Bone marrow (tissue), 2 donors: Measurements from ENCODE around the gene HDDC3.

Source experiments
- DNase-seq, 2 donors: peaks; one replicate each; lab custom pipeline; 2025; lab: John Stamatoyannopoulos, UW

The HDDC3 gene

DNA sequence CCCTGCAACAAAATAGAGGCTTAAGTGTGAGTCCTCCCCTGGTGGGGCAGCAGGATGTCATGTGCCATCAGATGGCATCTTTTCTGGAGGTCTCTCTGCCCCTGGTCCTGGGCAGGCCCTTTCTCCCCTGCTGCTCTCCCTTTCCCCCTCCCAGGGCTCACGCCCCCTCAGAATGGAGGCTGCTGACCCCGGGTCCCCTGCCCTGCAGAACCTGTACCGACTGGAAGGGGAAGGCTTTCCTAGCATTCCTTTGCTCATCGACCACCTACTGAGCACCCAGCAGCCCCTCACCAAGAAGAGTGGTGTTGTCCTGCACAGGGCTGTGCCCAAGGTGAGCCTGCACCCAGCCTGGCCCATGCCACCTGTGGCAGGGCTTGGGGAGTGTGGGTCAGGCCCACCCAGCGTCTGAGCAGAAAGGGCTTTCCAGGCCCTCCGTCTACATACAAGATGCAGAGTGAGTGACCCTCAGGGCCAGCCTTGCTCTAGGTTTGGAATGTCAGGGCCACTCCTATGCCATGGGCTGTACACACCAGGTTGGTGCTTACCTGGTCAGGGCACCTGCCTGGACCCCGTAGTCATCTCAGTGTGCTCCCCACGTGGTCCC, 40.9 kb downstream of the HDDC3 start:
- DNase-seq = no peak

DNA sequence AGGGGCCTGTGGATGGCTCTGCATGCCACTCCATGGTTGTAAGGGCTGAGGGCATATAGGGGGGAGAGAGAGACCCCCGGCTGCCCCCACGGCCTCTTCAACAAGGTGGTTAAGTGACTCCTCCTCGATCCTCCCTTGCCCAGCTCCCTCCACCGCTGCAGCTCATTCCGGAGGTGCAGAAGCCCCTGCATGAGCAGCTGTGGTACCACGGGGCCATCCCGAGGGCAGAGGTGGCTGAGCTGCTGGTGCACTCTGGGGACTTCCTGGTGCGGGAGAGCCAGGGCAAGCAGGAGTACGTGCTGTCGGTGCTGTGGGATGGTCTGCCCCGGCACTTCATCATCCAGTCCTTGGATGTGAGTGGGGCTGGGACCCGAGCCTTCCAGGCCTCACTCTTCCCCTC, 41.5 kb downstream of the HDDC3 start:
- DNase-seq = no peak

DNA sequence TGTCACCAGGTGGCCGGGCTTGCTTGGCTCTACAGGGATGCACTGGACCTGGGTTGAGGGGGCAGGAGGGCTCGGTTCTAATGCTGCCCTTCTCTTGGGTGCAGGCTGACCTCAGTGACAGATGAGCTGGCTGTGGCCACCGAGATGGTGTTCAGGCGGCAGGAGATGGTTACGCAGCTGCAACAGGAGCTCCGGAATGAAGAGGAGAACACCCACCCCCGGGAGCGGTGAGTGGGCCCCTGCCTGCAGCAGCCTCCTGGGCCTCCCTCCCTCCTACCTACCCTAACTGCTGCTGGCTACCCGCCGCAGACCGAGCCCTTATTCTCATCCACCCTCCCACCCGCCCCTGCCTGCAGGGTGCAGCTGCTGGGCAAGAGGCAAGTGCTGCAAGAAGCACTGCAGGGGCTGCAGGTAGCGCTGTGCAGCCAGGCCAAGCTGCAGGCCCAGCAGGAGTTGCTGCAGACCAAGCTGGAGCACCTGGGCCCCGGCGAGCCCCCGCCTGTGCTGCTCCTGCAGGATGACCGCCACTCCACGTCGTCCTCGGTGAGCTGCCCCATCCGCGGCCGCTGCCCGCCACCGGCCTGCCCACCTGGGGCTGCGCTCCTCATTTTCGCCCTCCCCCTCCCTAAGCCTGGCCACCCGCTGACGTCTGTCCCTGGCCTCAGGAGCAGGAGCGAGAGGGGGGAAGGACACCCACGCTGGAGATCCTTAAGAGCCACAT, 42.5 kb downstream of the HDDC3 start:
- DNase-seq = no peak

DNA sequence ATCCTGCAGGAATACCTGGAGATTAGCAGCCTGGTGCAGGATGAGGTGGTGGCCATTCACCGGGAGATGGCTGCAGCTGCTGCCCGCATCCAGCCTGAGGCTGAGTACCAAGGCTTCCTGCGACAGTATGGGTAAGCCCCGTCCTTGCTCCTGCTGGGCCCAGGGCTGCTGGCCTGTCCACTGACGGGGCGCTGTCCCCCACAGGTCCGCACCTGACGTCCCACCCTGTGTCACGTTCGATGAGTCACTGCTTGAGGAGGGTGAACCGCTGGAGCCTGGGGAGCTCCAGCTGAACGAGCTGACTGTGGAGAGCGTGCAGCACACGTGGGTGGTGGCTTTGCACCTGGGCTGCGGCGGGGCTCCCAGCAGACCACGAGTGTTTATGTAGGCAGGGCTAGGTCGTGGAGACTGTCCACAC, 43.0 kb downstream of the HDDC3 start:
- DNase-seq = no peak

DNA sequence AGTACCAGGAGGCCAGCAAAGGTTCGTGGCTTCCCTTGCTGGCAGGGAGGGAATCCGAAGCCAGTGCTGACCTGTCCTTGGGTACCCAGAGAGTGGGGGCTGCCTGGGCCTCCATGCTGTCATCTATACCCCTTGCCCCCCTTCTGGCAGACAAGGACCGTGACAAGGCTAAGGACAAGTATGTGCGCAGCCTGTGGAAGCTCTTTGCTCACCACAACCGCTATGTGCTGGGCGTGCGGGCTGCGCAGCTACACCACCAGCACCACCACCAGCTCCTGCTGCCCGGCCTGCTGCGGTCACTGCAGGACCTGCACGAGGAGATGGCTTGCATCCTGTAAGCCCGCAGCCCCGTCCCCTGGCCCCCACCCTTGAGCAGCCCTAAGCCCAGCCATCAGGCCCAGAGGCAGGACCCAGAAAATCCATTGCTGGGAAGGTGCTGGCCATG, 45.3 kb downstream of the HDDC3 start:
- no peak for DNase-seq

DNA sequence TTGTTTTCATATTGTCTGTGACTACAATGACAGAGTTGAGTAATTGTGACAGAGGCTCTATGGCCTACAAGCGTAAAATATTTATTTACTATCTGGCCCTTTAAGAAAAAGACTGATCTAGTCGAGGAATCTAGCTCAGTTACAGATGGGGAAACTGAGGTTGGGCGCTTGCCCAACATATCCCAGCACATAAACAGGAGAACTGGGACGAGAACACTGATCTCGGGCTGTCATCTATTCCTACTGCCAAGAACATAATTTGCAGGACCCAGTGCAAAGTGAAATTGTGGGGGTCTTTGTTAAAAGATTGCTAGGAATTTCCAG, 46.1 kb downstream of the HDDC3 start:
- no peak for DNase-seq

DNA sequence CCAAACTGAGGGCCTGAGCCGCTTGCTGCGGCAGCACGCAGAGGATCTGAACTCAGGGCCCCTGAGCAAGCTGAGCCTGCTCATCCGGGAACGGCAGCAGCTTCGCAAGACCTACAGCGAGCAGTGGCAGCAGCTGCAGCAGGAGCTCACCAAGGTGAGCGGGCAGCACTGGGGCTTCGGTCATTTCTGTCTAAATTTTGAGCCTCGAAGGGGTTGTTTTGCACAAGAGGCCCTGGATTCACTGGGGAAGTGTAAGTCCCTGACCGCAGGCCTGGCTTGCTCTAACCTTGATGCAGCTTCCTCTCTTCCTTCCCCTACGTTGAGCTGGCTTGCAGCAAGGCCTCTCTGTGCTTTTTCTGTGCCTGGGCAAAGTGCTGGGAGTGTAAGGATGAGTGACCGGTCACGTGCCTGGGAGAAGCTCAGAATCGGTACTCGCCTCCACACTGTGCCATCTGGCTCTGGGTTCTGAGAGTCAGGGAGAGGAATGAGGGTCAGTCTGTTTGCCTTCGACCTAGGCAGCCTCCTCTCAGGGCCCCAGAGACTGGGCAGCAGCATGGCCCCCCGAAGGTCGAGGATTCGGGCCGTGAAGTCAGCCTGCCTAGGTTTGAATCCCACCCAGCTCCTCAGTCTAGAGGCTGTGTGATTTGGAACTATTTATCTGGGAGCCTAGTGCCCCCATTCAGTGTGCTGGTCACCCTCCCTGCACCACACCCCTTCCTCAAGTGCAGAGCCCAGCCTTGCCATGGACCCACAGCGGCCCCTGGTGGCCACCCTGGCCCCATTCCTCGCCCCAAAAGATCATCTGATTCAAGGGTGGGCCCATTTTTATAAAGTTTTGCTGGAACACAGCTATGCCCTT, 46.7 kb downstream of the HDDC3 start:
- DNase-seq = peak; percentile 56 to 87

DNA sequence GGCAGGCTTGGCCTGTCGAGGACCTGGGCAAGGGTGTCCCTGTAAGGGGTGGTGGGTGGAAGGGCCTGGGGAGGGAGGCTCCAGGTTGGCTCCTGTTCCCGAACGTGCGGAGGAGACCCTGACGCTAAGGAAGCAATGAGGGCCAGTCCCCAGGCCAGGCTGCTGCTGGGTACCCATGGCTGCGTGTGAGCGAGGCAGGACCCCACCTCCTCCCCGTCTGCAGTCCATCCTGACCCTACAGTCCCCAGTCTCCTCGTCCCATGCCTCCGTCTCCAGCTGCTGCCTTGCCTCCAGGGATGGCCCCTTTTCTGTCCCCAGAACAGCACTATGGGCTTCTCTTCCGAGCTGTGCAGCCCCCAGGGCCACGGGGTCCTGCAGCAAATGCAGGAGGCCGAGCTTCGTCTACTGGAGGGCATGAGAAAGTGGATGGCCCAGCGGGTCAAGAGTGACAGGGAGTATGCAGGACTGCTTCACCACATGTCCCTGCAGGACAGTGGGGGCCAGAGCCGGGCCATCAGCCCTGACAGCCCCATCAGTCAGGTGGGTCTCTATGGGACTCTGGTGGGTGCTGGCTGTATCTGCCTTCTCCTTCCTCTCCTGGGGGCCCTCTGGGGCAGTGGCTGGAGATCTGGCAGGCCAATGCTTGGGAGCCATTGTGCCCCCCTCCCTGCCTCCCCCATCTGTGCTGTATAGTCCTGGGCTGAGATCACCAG, 47.5 kb downstream of the HDDC3 start:
- no peak for DNase-seq

DNA sequence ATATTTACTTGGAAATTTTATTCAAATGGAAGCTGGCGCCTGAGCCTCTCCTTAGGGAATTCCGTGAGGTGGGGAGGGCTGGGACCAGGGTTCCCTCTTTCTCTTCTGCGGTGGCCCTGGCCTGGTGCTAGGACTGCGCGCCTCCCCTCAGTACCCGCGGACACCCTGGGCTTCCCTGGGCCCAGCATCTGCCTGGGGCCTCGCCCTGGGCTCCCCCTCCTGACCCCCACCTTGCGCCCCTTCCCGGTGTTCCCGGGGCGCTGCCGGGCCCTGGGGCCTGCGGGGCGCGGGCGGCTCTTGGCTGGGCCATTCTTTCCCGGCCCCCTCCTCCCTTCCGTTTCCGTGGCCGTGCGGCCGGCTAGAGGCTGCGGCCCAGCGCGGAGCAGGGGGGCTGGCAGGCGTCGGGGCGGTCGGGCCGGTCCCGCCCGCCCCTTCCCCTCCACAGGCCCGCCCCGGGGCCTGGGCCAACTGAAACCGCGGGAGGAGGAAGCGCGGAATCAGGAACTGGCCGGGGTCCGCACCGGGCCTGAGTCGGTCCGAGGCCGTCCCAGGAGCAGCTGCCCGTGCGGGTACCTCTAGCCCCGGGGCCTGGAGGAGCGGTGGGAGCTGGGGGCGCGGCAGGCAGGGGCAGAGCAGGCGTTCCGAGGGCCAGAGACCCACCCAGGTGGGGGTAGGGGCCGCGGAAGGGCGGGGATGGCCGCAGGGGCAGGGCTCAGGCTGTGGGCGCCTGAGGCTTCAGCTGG, 48.2 kb downstream of the HDDC3 start, which contains the start of gene FES:
TSS of gene FES (plus strand) at position 529 of the 743 bp plus-strand sequence. CDS start 542 bp downstream, outside the sequence.
- DNase-seq = peak in 1 of 2 donors; percentile 57

DNA sequence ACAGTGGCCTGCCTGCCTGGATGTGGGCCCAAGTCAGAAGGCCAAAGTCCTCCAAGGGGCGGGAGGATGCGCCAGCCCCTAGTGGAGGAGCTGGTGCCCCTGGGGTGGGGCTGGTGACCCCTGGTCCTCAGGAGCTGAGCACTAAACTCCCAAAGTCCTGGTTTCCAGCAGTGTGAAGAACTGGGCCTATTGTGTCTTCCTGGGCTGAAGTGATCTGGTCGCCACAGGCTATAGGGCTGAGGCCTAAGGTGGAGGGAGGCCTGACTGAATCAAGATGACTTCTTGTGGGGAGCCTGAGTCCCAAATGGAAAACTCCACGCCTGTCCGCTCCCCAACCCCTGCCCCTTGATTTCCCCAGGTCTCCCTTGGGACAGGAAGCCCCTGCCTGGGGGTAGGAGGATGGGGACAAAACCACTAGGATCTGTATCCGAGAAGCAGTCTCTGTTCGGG, 48.8 kb downstream of the HDDC3 start:
- no peak for DNase-seq

DNA sequence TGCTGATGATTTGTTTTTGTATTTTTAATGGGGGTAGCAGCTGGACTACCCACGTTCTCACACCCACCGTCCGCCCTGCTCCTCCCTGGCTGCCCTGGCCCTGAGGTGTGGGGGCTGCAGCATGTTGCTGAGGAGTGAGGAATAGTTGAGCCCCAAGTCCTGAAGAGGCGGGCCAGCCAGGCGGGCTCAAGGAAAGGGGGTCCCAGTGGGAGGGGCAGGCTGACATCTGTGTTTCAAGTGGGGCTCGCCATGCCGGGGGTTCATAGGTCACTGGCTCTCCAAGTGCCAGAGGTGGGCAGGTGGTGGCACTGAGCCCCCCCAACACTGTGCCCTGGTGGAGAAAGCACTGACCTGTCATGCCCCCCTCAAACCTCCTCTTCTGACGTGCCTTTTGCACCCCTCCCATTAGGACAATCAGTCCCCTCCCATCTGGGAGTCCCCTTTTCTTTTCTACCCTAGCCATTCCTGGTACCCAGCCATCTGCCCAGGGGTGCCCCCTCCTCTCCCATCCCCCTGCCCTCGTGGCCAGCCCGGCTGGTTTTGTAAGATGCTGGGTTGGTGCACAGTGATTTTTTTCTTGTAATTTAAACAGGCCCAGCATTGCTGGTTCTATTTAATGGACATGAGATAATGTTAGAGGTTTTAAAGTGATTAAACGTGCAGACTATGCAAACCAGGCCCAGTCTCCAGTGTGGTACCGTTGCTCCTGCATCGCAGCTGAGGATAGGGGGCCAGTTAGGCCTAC, 49.4 kb downstream of the HDDC3 start:
- DNase-seq = no peak

DNA sequence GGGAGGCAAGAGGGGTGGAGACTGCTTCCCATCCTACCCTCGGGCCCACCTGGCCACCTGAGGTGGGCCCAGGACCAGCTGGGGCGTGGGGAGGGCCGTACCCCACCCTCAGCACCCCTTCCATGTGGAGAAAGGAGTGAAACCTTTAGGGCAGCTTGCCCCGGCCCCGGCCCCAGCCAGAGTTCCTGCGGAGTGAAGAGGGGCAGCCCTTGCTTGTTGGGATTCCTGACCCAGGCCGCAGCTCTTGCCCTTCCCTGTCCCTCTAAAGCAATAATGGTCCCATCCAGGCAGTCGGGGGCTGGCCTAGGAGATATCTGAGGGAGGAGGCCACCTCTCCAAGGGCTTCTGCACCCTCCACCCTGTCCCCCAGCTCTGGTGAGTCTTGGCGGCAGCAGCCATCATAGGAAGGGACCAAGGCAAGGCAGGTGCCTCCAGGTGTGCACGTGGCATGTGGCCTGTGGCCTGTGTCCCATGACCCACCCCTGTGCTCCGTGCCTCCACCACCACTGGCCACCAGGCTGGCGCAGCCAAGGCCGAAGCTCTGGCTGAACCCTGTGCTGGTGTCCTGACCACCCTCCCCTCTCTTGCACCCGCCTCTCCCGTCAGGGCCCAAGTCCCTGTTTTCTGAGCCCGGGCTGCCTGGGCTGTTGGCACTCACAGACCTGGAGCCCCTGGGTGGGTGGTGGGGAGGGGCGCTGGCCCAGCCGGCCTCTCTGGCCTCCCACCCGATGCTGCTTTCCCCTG, 50.2 kb downstream of the HDDC3 start:
- DNase-seq = no peak

DNA sequence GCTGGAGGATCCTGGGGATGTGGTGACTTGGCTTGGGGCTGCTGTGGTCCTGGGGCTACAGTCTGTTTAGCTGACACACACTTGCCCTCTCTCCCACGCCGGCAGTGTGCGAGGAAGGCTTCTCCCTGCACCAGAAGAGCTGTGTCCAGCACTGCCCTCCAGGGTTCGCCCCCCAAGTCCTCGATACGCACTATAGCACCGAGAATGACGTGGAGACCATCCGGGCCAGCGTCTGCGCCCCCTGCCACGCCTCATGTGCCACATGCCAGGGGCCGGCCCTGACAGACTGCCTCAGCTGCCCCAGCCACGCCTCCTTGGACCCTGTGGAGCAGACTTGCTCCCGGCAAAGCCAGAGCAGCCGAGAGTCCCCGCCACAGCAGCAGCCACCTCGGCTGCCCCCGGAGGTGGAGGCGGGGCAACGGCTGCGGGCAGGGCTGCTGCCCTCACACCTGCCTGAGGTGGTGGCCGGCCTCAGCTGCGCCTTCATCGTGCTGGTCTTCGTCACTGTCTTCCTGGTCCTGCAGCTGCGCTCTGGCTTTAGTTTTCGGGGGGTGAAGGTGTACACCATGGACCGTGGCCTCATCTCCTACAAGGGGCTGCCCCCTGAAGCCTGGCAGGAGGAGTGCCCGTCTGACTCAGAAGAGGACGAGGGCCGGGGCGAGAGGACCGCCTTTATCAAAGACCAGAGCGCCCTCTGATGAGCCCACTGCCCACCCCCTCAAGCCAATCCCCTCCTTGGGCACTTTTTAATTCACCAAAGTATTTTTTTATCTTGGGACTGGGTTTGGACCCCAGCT, 51.0 kb downstream of the HDDC3 start:
- no peak for DNase-seq

DNA sequence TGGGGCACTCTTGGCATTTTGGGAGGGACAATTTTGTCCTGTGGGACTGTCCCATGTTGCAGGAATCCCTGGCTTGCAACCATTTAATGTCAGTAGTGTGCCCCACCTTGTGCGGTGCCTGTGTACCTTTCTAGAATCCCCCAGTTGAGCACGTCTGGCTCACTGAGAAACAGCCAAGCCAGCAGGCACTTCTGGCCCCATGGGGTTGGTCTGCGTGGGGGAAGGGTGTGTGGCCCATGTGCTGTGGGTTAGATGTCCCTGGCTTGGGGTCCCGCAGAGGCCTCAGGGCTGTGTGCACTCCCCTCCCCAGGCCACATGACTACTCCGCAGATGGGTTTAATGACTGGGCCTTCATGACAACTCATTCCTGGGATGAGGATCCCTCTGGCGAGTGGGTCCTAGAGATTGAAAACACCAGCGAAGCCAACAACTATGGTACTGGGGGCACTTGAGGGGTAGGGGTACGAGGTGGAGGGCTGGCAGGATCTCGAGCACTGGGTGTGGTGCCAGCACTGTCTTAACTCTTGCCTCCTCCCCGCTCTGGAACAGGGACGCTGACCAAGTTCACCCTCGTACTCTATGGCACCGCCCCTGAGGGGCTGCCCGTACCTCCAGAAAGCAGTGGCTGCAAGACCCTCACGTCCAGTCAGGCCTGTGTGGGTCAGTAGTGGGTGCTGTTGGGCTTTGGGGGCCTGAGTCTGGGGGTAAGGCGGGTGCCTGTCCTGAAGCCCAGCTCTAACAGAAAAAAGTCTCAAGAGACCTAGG, 51.8 kb downstream of the HDDC3 start:
- DNase-seq = no peak
